DND-41 (cell line): ENCODE results near the gene PDAP1.
"Not testable (repeated sequence)": the region's sequence is repeated elsewhere in the genome, so short reads cannot be mapped to it uniquely, and the experiment has no call there.

Experiments
- ATAC-seq: fragments of 200-7000 bp; cut with Tn5 transposase; 3 replicates; pipeline ENCODE4 v1.9.1; 2021; ENCODE audit warnings: low read depth; ENCODE audit not compliant: insufficient read depth
- DNase-seq: peaks from one replicate; pipeline ENCODE4 v3.0.0-alpha.2; 2020
- H2AFZ ChIP-seq: 2 replicates; pipeline ENCODE4 v1.6.0; 2012; ENCODE audit warnings: low read depth, low read length
- H3K27ac ChIP-seq: 2 replicates; pipeline ENCODE4 v1.5.1; 2012; ENCODE audit warnings: low read length, inconsistent platforms
- H3K27me3 ChIP-seq: fragments of 200-600 bp; sonication (generic); 2 replicates; pipeline ENCODE4 v1.6.0; 2012; ENCODE audit warnings: low read length, mild to moderate bottlenecking, inconsistent platforms; ENCODE audit not compliant: insufficient read depth, poor library complexity
- H3K36me3 ChIP-seq: 2 replicates; pipeline ENCODE4 v1.5.1; 2012; ENCODE audit warnings: low read length, inconsistent platforms; ENCODE audit not compliant: insufficient read depth
- H3K4me1 ChIP-seq: 2 replicates; pipeline ENCODE4 v1.5.1; 2012; ENCODE audit warnings: mild to moderate bottlenecking, low read length; ENCODE audit not compliant: insufficient read depth
- H3K4me2 ChIP-seq: 2 replicates; pipeline ENCODE4 v1.6.0; 2012; ENCODE audit warnings: mild to moderate bottlenecking, moderate library complexity, low read length, inconsistent platforms; ENCODE audit not compliant: insufficient read depth
- H3K4me3 ChIP-seq, 2 experiments: fragments of 200-600 bp in 1 of 2; shearing (Covaris generic) in 1 of 2; 2 replicates each; pipeline ENCODE4 v1.5.1; 2012 to 2016; ENCODE audit warnings: inconsistent platforms in 2 of 2, low read length in 2 of 2, mild to moderate bottlenecking in 2 of 2, low read depth in 1 of 2, moderate library complexity in 1 of 2
- H3K79me2 ChIP-seq: 2 replicates; pipeline ENCODE4 v1.6.0; 2012; ENCODE audit warnings: low read length, inconsistent platforms; ENCODE audit not compliant: insufficient read depth
- H3K9ac ChIP-seq: 2 replicates; pipeline ENCODE4 v1.6.0; 2012; ENCODE audit warnings: low read depth, mild to moderate bottlenecking, inconsistent platforms, low read length, moderate library complexity
- H3K9me3 ChIP-seq: 2 replicates; pipeline ENCODE4 v1.5.1; 2012; ENCODE audit warnings: low read length, moderate library complexity, mild to moderate bottlenecking, inconsistent platforms; ENCODE audit not compliant: insufficient read depth, severe bottlenecking
- H4K20me1 ChIP-seq: 2 replicates; pipeline ENCODE4 v1.6.0; 2012; ENCODE audit warnings: low read length; ENCODE audit not compliant: insufficient read depth
- CTCF ChIP-seq: IDR thresholded peaks from 2 replicates; pipeline ENCODE4 v1.5.1; 2012; ENCODE audit warnings: borderline replicate concordance, low read length, moderate library complexity, mild to moderate bottlenecking; ENCODE audit not compliant: poor library complexity, severe bottlenecking; ENCODE audit errors: extremely low read depth
- EZH2 ChIP-seq: IDR thresholded peaks from 3 replicates; pipeline ENCODE4 v1.6.1; 2012; ENCODE audit warnings: borderline replicate concordance, low read depth, mild to moderate bottlenecking, moderate library complexity, low read length, inconsistent platforms; ENCODE audit not compliant: severe bottlenecking

Gene PDAP1

GRCh38 chr7:99359465-99360154 lies 48.8 kb downstream of the PDAP1 start:
- no peak for ATAC-seq
- H2AFZ ChIP-seq, result no peak overlapping the region
- peaks cover 84% of the 10 kb centered on the region for H3K36me3 ChIP-seq

GRCh38 chr7:99358521-99358920 lies 49.9 kb downstream of the PDAP1 start:
- peaks cover 82% of the 10 kb centered on the region for H3K36me3 ChIP-seq
- not testable (repeated sequence) for DNase-seq, H3K27me3 ChIP-seq, H3K27ac ChIP-seq, H4K20me1 ChIP-seq, ATAC-seq, H3K4me2 ChIP-seq, H3K9me3 ChIP-seq, H2AFZ ChIP-seq, H3K79me2 ChIP-seq, H3K4me3 ChIP-seq, H3K4me1 ChIP-seq, H3K9ac ChIP-seq

More at GRCh38 chr7:99359465-99360154, 48.8 kb downstream of the PDAP1 start:
- Histone ChIP-seq H3K27me3 (no peaks in the 10 kb centered on the region), H4K20me1 (no peaks in the 10 kb centered on the region), H3K4me1 (no peaks in the 10 kb centered on the region), H3K27ac (no peak overlapping the region), H3K4me2 (no peak overlapping the region), H3K9ac (no peak overlapping the region), H3K9me3 (no peaks in the 10 kb centered on the region), H3K79me2 (no peaks in the 10 kb centered on the region), H3K4me3 (no peak overlapping the region)
- TF ChIP-seq EZH2, result no peak
- TF ChIP-seq CTCF, result no peak
- no peak for DNase-seq

GRCh38 chr7:99357701-99358490 lies 50.5 kb downstream of the PDAP1 start:
- no peak for ATAC-seq
- no peak overlapping the region for H3K4me3 ChIP-seq
- TF ChIP-seq EZH2 (no peak), CTCF (no peak)
- no peak overlapping the region for H3K27ac ChIP-seq
- H3K4me1 ChIP-seq, result no peaks in the 10 kb centered on the region
- no peak for DNase-seq
- no peak overlapping the region for H3K4me2 ChIP-seq
- H3K9ac ChIP-seq, result no peak overlapping the region
- H3K36me3 ChIP-seq, result peaks cover 77% of the 10 kb centered on the region
- H3K27me3 ChIP-seq, result no peaks in the 10 kb centered on the region
- no peaks in the 10 kb centered on the region for H3K9me3 ChIP-seq
- H2AFZ ChIP-seq, result no peak overlapping the region
- H4K20me1 ChIP-seq, result no peaks in the 10 kb centered on the region
- no peaks in the 10 kb centered on the region for H3K79me2 ChIP-seq

GRCh38 chr7:99355098-99355497 lies 53.3 kb downstream of the PDAP1 start:
- peaks cover 80% of the 10 kb centered on the region for H3K36me3 ChIP-seq
- no peaks in the 10 kb centered on the region; the same call in 1 of the 2 replicates for H3K79me2 ChIP-seq
- no peak overlapping the region for H3K4me2 ChIP-seq
- H2AFZ ChIP-seq, result no peak overlapping the region
- H3K27ac ChIP-seq, result no peak overlapping the region
- DNase-seq, result no peak
- no peak overlapping the region for H3K4me3 ChIP-seq
- no peak for ATAC-seq
- H4K20me1 ChIP-seq, result peaks cover 3% of the 10 kb centered on the region; the same call in 1 of the 2 replicates
- no peaks in the 10 kb centered on the region for H3K4me1 ChIP-seq
- no peak for TF ChIP-seq CTCF
- no peak for TF ChIP-seq EZH2
- H3K27me3 ChIP-seq, result no peaks in the 10 kb centered on the region
- no peak overlapping the region for H3K9ac ChIP-seq
- H3K9me3 ChIP-seq, result no peaks in the 10 kb centered on the region
